ENCODE results near the gene RNF31.

The RNF31 gene

DNA sequence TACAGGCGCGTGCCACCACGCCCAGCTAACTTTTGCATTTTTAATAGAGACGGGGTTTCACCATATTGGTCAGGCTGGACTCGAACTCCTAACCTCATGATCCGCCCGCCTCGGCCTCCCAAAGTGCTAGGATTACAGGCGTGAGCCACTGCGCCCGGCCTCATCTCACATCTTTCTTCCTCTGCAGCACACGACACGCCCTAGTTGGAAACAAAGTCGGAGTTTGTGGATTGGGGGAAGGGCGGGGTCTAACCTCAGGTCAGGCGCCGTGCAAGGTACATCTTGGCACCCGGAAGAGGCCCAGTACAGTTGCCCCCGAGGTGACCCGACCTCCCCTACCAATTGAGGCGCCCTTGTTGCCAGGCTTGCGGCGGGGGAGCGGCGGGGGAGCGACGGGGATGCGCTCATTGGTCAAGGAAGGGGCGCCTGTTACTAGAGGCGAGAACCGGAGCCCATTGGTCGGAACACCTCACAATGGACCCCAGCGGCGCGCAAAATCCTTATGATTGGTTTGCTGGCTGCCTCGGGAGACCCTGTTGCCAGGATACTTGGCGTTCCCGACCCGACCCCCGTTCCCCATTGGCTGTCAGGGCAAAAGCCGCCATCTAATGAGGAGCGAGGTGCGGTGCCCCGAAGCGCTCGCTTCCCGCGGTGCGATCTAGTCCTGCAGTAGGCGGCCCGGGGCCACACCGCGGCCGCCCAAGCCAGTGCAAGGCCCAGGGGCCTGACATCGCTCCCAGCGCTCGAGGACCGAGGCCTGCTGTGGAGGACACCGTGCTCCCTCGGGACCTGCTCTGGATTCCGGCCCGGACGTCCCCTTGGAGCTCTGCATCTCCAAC is 24.3 kb downstream of the RNF31 start, which contains the start of gene REC8:
TSS of gene REC8 (plus strand) at position 659 of the 839 bp plus-strand sequence. CDS start 473 bp downstream, outside the sequence.
- H3K4me3 ChIP-seq (ENCODE audit: low read length), result no peak within 1 kb of the TSS
- TF ChIP-seq, protein P1, sequence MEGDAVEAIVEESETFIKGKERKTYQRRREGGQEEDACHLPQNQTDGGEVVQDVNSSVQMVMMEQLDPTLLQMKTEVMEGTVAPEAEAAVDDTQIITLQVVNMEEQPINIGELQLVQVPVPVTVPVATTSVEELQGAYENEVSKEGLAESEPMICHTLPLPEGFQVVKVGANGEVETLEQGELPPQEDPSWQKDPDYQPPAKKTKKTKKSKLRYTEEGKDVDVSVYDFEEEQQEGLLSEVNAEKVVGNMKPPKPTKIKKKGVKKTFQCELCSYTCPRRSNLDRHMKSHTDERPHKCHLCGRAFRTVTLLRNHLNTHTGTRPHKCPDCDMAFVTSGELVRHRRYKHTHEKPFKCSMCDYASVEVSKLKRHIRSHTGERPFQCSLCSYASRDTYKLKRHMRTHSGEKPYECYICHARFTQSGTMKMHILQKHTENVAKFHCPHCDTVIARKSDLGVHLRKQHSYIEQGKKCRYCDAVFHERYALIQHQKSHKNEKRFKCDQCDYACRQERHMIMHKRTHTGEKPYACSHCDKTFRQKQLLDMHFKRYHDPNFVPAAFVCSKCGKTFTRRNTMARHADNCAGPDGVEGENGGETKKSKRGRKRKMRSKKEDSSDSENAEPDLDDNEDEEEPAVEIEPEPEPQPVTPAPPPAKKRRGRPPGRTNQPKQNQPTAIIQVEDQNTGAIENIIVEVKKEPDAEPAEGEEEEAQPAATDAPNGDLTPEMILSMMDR (IDR thresholded peaks at IDR 0.05; ENCODE audit: insufficient read depth, low read depth, low read length, missing control alignments), result no peak
- peak; percentile 66 for DNase-seq (ENCODE audit: low read depth)

DNA sequence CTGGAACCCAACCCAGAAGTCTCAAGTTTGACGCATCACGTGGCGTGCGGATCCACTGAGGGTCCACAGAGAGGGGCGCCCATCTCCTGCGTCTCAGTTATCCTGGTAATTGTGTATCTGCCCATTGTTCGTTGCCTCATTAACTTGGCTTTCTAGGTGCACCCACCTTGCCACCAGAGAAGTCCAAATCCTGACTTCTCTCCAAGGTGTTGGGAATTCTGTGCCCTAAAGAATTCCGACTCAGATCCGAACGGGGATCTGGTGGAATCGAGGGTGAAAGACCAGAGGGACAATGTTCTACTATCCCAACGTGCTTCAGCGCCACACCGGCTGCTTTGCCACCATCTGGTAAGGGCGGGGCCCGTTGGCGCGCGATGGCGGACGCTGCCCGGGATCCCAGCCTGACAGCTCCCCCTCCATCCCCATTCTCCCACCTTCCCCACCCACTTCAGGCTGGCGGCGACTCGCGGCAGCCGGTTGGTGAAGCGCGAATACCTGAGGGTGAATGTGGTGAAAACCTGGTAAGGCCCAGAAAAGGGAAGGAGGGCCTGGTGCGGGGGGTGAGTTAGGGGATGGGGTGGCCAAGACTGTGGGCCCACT is 25.1 kb downstream of the RNF31 start:
- TF ChIP-seq, protein P1 (IDR thresholded peaks at IDR 0.05; ENCODE audit: insufficient read depth, low read depth, low read length, missing control alignments), result no peak
- no peak overlapping the region for H3K4me3 ChIP-seq (ENCODE audit: low read length)
- no peak for DNase-seq (ENCODE audit: low read depth)

DNA sequence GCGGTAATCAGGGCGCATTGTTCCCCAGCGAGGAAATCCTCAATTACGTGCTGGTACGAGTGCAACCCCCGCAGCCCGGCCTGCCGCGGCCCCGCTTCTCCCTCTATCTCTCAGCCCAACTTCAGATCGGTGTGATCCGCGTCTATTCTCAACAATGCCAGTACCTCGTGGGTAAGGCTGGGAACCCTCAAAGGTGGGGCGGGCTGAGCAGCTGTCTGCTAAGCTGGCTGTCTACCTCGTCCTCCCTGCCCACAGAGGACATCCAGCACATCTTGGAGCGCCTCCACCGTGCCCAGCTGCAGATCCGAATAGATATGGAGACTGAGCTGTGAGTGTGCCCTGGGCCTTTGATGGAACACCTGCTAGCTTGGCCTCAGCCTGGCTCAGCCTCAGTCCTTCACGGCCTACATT is 25.6 kb downstream of the RNF31 start:
- no peak for DNase-seq (ENCODE audit: low read depth)
- TF ChIP-seq, protein P1 (IDR thresholded peaks at IDR 0.05; ENCODE audit: insufficient read depth, low read depth, low read length, missing control alignments), result no peak
- no peak overlapping the region for H3K4me3 ChIP-seq (ENCODE audit: low read length)

DNA sequence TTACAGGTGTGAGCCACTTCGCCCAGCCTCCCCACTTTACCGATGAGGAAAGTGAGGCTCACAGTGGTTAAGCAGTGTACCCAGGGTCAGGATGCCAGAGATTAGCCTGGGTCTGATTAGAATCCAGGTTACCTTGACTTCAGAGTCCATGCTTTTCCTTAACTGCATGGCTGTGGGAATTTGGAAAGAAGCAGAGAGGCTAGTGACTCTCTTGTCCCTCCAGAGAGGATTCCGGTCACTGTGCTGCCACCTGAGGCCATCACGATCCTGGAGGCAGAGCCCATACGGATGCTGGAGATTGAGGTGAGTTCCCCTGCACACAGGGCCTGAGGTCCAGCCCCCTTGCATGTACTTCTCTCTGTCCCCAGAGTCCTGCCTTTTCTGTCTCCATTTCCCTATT is 29.3 kb downstream of the RNF31 start:
- H3K4me3 ChIP-seq (ENCODE audit: low read length), result no peak overlapping the region
- DNase-seq (ENCODE audit: low read depth), result no peak
- TF ChIP-seq, protein P1 (IDR thresholded peaks at IDR 0.05; ENCODE audit: insufficient read depth, low read depth, low read length, missing control alignments), result no peak

DNA sequence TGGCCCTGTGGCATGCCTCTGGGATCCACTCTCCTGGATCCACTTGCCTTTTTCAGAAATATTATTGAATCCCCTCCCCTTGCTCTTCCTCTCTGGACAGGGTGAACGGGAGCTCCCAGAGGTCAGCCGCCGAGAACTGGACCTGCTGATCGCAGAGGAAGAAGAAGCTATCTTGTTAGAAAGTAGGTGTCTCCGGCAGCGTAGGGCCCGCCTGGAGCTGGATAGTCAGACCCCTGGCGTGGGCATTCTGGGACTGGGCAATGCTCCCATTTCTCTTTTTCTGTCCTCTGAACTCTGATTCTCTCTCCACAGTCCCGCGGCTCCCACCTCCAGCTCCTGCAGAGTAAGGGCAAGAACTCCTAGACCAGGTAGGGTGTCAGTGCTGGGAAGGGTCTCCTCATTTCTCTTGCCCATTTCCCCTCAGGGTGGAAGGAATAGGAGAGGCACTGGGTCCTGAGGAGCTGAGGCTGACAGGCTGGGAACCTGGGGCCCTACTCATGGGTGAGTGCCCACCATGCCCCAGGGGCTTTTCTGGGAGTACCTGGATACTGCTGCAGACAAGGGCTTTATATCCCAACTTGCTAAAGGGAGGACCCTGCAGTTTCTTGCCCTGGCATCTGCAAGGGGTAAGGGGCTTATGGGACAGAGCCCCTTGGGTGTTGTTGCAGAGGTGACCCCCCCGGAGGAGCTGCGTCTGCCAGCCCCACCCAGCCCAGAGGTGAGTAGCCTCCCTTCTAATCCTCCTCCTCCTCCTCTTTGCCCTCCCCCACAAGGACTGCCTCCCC is 29.9 kb downstream of the RNF31 start:
- TF ChIP-seq, protein P1 (IDR thresholded peaks at IDR 0.05; ENCODE audit: insufficient read depth, low read depth, low read length, missing control alignments), result no peak
- no peak overlapping the region for H3K4me3 ChIP-seq (ENCODE audit: low read length)
- DNase-seq (ENCODE audit: low read depth), result no peak

DNA sequence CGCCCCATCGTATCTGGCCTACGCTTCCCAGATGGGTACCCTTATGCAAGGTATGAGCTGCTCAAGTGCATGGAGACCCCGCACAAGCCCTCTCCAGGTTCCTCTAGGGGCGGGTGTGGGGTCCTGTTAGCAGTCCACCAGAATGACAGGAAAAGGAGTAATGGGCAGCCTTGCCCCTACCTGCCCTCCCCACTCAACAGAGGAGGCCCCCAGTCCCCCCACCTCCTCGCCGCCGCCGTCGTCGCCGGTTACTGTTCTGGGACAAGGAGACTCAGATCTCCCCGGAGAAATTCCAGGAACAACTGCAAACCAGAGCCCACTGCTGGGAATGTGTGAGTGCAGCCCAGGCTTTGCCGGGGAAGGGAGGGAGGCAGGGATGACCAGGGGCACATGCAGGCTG is 30.6 kb downstream of the RNF31 start:
- DNase-seq (ENCODE audit: low read depth), result no peak
- TF ChIP-seq, protein P1 (IDR thresholded peaks at IDR 0.05; ENCODE audit: insufficient read depth, low read depth, low read length, missing control alignments), result no peak
- no peak overlapping the region for H3K4me3 ChIP-seq (ENCODE audit: low read length)
